Measurements from ENCODE around the gene NR3C2. TPM values are rescaled to one million over a fixed set of nuclear protein-coding genes. Genes with fewer than 3 reads are reported as not detected.

The NR3C2 gene
- total RNA-seq, 1 experiment from 2014 or later = 1.6 TPM

GRCh38 chr4:148162991-148163390 lies 279.2 kb downstream of the NR3C2 start:
- no TSS peak for BruUV-seq (replicated peaks)
- Histone ChIP-seq H3K27me3 (replicated peaks; ENCODE audit: insufficient read depth, low read depth, low read length, poor library complexity) (no peaks in the 10 kb centered on the region), H3K4me1 (ENCODE audit: insufficient read depth, low read length, poor library complexity, severe bottlenecking) (no peaks in the 10 kb centered on the region), H3K9me3 (ENCODE audit: low read depth, low read length, poor library complexity, severe bottlenecking) (no peaks in the 10 kb centered on the region), H3K36me3 (ENCODE audit: insufficient read depth, low read length, poor library complexity, severe bottlenecking) (no peaks in the 10 kb centered on the region), H3K27ac (ENCODE audit: low read depth, low read length, poor library complexity, severe bottlenecking) (no peak overlapping the region), H3K4me3 (ENCODE audit: low read depth, low read length, poor library complexity, severe bottlenecking) (no peak overlapping the region)
- no peak for DNase-seq (ENCODE audit: low spot score)
- ChIA-PET CTCF (no interaction called here), POLR2A (ENCODE audit: low non-redundant PET) (no interaction called here)
- intact Hi-C loops (cut with micrococcal nuclease; ENCODE audit: unreplicated experiment) = no loop called here
- TF ChIP-seq EZH2 (IDR thresholded peaks at IDR 0.05; ENCODE audit: borderline replicate concordance, low read depth, low read length, poor library complexity, severe bottlenecking) = no peak
- no peak for TF ChIP-seq CTCF (conservative IDR thresholded peaks at IDR 0.05; ENCODE audit: low read depth, low read length)

- Histone ChIP-seq H3K27me3 (replicated peaks; ENCODE audit: insufficient read depth, low read depth, low read length, poor library complexity) (no peaks in the 10 kb centered on the region), H3K36me3 (ENCODE audit: insufficient read depth, low read length, poor library complexity, severe bottlenecking) (no peaks in the 10 kb centered on the region), H3K4me3 (ENCODE audit: low read depth, low read length, poor library complexity, severe bottlenecking) (no peak overlapping the region), H3K4me1 (ENCODE audit: insufficient read depth, low read length, poor library complexity, severe bottlenecking) (no peaks in the 10 kb centered on the region), H3K9me3 (ENCODE audit: low read depth, low read length, poor library complexity, severe bottlenecking) (no peaks in the 10 kb centered on the region), H3K27ac (ENCODE audit: low read depth, low read length, poor library complexity, severe bottlenecking) (no peak overlapping the region)
- DNase-seq (ENCODE audit: low spot score) = no peak
- POLR2A ChIA-PET (ENCODE audit: low non-redundant PET) = no interaction called here
- TF ChIP-seq CTCF (conservative IDR thresholded peaks at IDR 0.05; ENCODE audit: low read depth, low read length) (no peak), EZH2 (IDR thresholded peaks at IDR 0.05; ENCODE audit: borderline replicate concordance, low read depth, low read length, poor library complexity, severe bottlenecking) (no peak)
- BruUV-seq (replicated peaks) = no TSS peak
- CTCF ChIA-PET = no interaction called here
- intact Hi-C loops (cut with micrococcal nuclease; ENCODE audit: unreplicated experiment) = no loop called here
Measured at GRCh38 chr4:148162519-148162918, 279.7 kb downstream of the NR3C2 start.

GRCh38 chr4:148161601-148162000 lies 280.6 kb downstream of the NR3C2 start:
- intact Hi-C loops (cut with micrococcal nuclease; ENCODE audit: unreplicated experiment) = no loop called here
- H3K4me3 ChIP-seq (ENCODE audit: low read depth, low read length, poor library complexity, severe bottlenecking) = no peak overlapping the region
- H3K4me1 ChIP-seq (ENCODE audit: insufficient read depth, low read length, poor library complexity, severe bottlenecking) = no peaks in the 10 kb centered on the region
- H3K27me3 ChIP-seq (replicated peaks; ENCODE audit: insufficient read depth, low read depth, low read length, poor library complexity) = no peaks in the 10 kb centered on the region
- TF ChIP-seq EZH2 (IDR thresholded peaks at IDR 0.05; ENCODE audit: borderline replicate concordance, low read depth, low read length, poor library complexity, severe bottlenecking) (no peak), CTCF (conservative IDR thresholded peaks at IDR 0.05; ENCODE audit: low read depth, low read length) (no peak)
- ChIA-PET CTCF (no interaction called here), POLR2A (ENCODE audit: low non-redundant PET) (no interaction called here)
- H3K36me3 ChIP-seq (ENCODE audit: insufficient read depth, low read length, poor library complexity, severe bottlenecking) = no peaks in the 10 kb centered on the region
- BruUV-seq (replicated peaks) = no TSS peak
- no peak for DNase-seq (ENCODE audit: low spot score)
- no peak overlapping the region for H3K27ac ChIP-seq (ENCODE audit: low read depth, low read length, poor library complexity, severe bottlenecking)
- H3K9me3 ChIP-seq (ENCODE audit: low read depth, low read length, poor library complexity, severe bottlenecking) = no peaks in the 10 kb centered on the region

All from A673 (cell line).